OCI-LY1 (cell line): ENCODE data around the gene MARCHF10.

Source experiments
- H2AFZ ChIP-seq: fragments of 200-600 bp; sonication (generic), shearing (Covaris generic); 2 replicates; pipeline ENCODE4 v1.6.0; 2014; ENCODE audit warnings: antibody characterized with exemption, mild to moderate bottlenecking, low read length
- H3F3A ChIP-seq: fragments of 200-600 bp; sonication (generic), shearing (Covaris generic); 2 replicates; pipeline ENCODE4 v1.6.0; 2014; ENCODE audit warnings: mild to moderate bottlenecking, antibody characterized with exemption, low read length, moderate library complexity; ENCODE audit not compliant: insufficient read depth
- H3K27ac ChIP-seq: fragments of 200-600 bp; sonication (generic); 2 replicates; pipeline ENCODE4 v1.5.1; 2014; ENCODE audit warnings: low read length, mixed run types, mild to moderate bottlenecking, low read depth; ENCODE audit not compliant: poor library complexity, severe bottlenecking
- H3K27me3 ChIP-seq: fragments of 200-600 bp; sonication (generic); 2 replicates; pipeline ENCODE4 v1.6.0; 2014; ENCODE audit warnings: antibody characterized with exemption, mild to moderate bottlenecking, low read length, moderate library complexity; ENCODE audit not compliant: insufficient read depth
- H3K36me3 ChIP-seq: fragments of 200-600 bp; sonication (generic); 2 replicates; pipeline ENCODE4 v1.6.1; 2014; ENCODE audit warnings: mild to moderate bottlenecking, antibody characterized with exemption, low read length, moderate library complexity, mixed read lengths; ENCODE audit not compliant: insufficient read depth
- H3K4me1 ChIP-seq: fragments of 200-600 bp; sonication (generic); 2 replicates; pipeline ENCODE4 v1.5.1; 2014; ENCODE audit warnings: mild to moderate bottlenecking, low read length, moderate library complexity; ENCODE audit not compliant: insufficient read depth, severe bottlenecking
- H3K4me2 ChIP-seq: fragments of 200-600 bp; sonication (generic), shearing (Covaris generic); 2 replicates; pipeline ENCODE4 v1.6.1; 2014; ENCODE audit warnings: low read length
- H3K4me3 ChIP-seq: fragments of 200-600 bp; sonication (generic); 2 replicates; pipeline ENCODE4 v1.5.1; 2014; ENCODE audit warnings: low read length, low read depth, mild to moderate bottlenecking, mixed read lengths; ENCODE audit not compliant: poor library complexity, severe bottlenecking
- H3K79me2 ChIP-seq: fragments of 200-600 bp; shearing (Covaris generic); 2 replicates; pipeline ENCODE4 v1.6.1; 2016; ENCODE audit warnings: mixed run types, low read length, mixed read lengths; ENCODE audit not compliant: insufficient read depth
- H3K9ac ChIP-seq: fragments of 200-600 bp; sonication (generic), shearing (Covaris generic); 2 replicates; pipeline ENCODE4 v1.6.1; 2014; ENCODE audit warnings: mild to moderate bottlenecking, low read length, mixed read lengths
- H3K9me2 ChIP-seq: fragments of 200-600 bp; sonication (generic), shearing (Covaris generic); 2 replicates; pipeline ENCODE4 v1.6.1; 2014; ENCODE audit warnings: low read depth, mild to moderate bottlenecking, low read length, mixed read lengths
- H3K9me3 ChIP-seq: fragments of 200-600 bp; shearing (Covaris generic); 2 replicates; pipeline ENCODE4 v1.6.1; 2014; ENCODE audit warnings: low read length, mixed read lengths
- H4K20me1 ChIP-seq: fragments of 200-600 bp; sonication (generic), shearing (Covaris generic); 2 replicates; pipeline ENCODE4 v1.6.0; 2016; ENCODE audit warnings: mild to moderate bottlenecking, low read length; ENCODE audit not compliant: insufficient read depth
- EZH2 ChIP-seq: fragments of 200-600 bp; sonication (generic), shearing (Covaris generic); IDR thresholded peaks from 2 replicates; pipeline ENCODE4 v1.8.0; 2017; ENCODE audit warnings: borderline replicate concordance, mixed run types, mild to moderate bottlenecking, antibody characterized with exemption, low read length, moderate library complexity, mixed read lengths
- TF ChIP-seq, protein P1 (sequence below): fragments of 200-600 bp; sonication (generic), shearing (Covaris generic); IDR thresholded peaks from 2 replicates; pipeline ENCODE4 v1.5.1; 2017; ENCODE audit warnings: mild to moderate bottlenecking, antibody characterized with exemption, low read length, moderate library complexity, mixed read lengths

MARCHF10 gene

DNA sequence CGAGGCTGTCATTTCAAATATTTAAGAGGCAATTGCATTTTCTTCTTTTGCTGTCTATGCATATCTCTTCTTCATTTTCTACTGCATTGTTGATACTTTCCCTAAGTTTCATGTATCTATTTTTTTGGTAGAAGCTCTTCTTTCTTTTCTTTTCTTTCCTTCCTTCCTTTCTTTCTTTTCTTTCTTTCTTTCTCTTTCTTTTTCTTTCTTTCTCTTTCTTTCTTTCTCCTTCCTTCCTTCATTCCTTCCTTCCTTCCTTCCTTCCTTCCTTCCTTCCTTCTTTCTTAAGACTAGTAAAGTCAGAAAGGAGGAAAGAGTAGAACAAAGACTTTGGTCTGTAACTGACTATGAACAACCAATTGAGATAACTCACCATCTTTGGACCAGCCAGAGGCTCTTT lies 146.8 kb downstream of the MARCHF10 start:
- Histone ChIP-seq H4K20me1 (no peaks in the 10 kb centered on the region), H3K9me3 (peaks cover 3% of the 10 kb centered on the region; the same call in 1 of the 2 replicates), H3K4me1 (no peaks in the 10 kb centered on the region), H2AFZ (no peak overlapping the region), H3K9me2 (no peaks in the 10 kb centered on the region), H3K79me2 (no peaks in the 10 kb centered on the region), H3K4me3 (no peak overlapping the region), H3K36me3 (no peaks in the 10 kb centered on the region), H3K9ac (no peak overlapping the region), H3K4me2 (no peak overlapping the region), H3K27ac (no peak overlapping the region), H3F3A (no peaks in the 10 kb centered on the region), H3K27me3 (no peaks in the 10 kb centered on the region; the same call in 1 of the 2 replicates)
- TF ChIP-seq, protein P1, sequence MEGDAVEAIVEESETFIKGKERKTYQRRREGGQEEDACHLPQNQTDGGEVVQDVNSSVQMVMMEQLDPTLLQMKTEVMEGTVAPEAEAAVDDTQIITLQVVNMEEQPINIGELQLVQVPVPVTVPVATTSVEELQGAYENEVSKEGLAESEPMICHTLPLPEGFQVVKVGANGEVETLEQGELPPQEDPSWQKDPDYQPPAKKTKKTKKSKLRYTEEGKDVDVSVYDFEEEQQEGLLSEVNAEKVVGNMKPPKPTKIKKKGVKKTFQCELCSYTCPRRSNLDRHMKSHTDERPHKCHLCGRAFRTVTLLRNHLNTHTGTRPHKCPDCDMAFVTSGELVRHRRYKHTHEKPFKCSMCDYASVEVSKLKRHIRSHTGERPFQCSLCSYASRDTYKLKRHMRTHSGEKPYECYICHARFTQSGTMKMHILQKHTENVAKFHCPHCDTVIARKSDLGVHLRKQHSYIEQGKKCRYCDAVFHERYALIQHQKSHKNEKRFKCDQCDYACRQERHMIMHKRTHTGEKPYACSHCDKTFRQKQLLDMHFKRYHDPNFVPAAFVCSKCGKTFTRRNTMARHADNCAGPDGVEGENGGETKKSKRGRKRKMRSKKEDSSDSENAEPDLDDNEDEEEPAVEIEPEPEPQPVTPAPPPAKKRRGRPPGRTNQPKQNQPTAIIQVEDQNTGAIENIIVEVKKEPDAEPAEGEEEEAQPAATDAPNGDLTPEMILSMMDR, result no peak
- no peak for TF ChIP-seq EZH2

DNA sequence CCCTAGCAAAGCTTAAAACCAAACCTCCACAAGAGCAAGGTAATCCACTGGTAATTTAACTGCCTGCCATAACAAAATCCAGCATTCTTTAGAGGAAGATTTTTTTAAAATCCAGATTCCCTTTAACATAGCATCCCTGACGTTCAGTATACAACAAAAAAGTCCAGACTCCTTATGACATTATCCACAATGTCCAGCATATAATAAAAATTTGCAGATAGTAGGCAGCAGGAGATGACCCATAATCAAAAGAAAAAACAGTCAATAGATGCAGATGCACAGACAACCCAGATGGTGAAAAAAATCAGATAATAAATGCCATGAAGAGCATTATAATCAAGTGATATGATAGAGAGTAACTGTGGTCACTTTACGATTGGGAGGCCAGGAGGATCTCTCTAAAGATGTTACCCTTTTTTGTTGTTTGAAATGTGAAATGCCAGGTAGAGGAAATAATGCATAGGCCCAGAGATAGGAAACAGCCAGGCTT lies 147.4 kb downstream of the MARCHF10 start:
- no peak overlapping the region for H2AFZ ChIP-seq
- H3K9me3 ChIP-seq, result peaks cover 3% of the 10 kb centered on the region; the same call in 1 of the 2 replicates
- H3K4me1 ChIP-seq, result no peaks in the 10 kb centered on the region
- no peak for TF ChIP-seq EZH2
- TF ChIP-seq, protein P1, result no peak
- H3K9me2 ChIP-seq, result no peaks in the 10 kb centered on the region
- no peak overlapping the region for H3K27ac ChIP-seq
- H3K27me3 ChIP-seq, result no peaks in the 10 kb centered on the region; the same call in 1 of the 2 replicates
- H3K9ac ChIP-seq, result no peak overlapping the region
- H3K79me2 ChIP-seq, result no peaks in the 10 kb centered on the region
- H3K4me3 ChIP-seq, result no peak overlapping the region
- no peaks in the 10 kb centered on the region for H3K36me3 ChIP-seq
- no peaks in the 10 kb centered on the region for H3F3A ChIP-seq
- no peak overlapping the region for H3K4me2 ChIP-seq
- no peaks in the 10 kb centered on the region for H4K20me1 ChIP-seq

DNA sequence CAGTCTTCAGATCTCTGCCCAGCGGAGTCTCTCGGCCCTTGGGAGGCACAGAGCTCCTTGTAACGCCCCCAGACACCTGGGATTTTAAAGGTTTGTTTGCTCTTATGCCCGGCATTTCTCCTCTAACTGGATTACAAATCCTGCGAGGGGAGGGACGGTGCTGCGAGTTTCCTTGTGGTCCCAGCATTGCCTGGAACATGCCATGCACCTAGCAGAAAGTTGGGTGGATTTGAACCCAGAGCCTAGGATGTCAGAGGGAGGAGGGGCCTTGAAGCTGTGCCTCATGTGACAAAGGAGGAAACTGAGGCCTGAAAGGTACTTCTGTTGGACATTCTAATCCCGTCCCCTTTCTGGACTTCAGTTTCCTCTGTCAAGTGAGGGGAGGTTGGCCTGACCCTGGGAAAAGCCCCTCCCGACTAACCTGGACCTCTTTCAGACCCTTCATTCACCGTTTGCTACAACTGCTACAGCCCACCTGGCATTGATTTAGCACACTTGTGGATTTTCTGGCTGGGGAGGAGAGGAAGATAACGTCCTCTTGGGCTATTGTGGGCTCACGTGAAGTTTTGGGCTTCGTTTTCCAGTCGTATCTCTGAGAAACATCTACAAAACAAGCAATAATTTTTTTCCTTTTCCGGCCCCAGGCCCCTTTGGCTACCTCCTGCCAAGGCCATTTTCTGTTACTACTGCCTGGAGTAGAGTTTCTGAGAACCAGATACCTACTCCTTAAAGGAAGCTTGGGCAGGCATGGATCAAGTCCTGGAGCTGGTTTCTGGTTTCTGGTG lies 149.8 kb downstream of the MARCHF10 start:
- H2AFZ ChIP-seq, result no peak overlapping the region
- H3K79me2 ChIP-seq, result no peaks in the 10 kb centered on the region
- H3K4me3 ChIP-seq, result no peak overlapping the region
- no peaks in the 10 kb centered on the region for H3F3A ChIP-seq
- no peaks in the 10 kb centered on the region for H3K9me2 ChIP-seq
- peaks cover 3% of the 10 kb centered on the region for H3K4me1 ChIP-seq
- TF ChIP-seq, protein P1, result no peak
- TF ChIP-seq EZH2, result no peak
- no peaks in the 10 kb centered on the region; the same call in 1 of the 2 replicates for H3K27me3 ChIP-seq
- H4K20me1 ChIP-seq, result no peaks in the 10 kb centered on the region
- no peak overlapping the region for H3K9ac ChIP-seq
- peaks cover 3% of the 10 kb centered on the region; the same call in 1 of the 2 replicates for H3K9me3 ChIP-seq
- H3K27ac ChIP-seq, result no peak overlapping the region
- H3K36me3 ChIP-seq, result no peaks in the 10 kb centered on the region
- H3K4me2 ChIP-seq, result no peak overlapping the region
